T-helper 1 cell treated with Interleukin-12 subunit alpha and Interleukin-12 subunit beta and Interleukin-4 antibody, amounts not matched to agents 30 μg/mL and 1 μg/mL, for 36 hours (primary cell): Measurements from ENCODE around the gene KCNMB2.
"Not testable (repeated sequence)": the region's sequence is repeated elsewhere in the genome, so short reads cannot be mapped to it uniquely, and the experiment has no call there.

ENCODE experiments used
- H3K27ac Mint-ChIP-seq: one replicate; pipeline ENCODE4 v1.8.0; 2021; ENCODE audit warnings: mild to moderate bottlenecking, mixed read lengths
- H3K27me3 Mint-ChIP-seq: one replicate; pipeline ENCODE4 v1.8.0; 2021; ENCODE audit warnings: low read depth, mixed read lengths
- H3K36me3 Mint-ChIP-seq: one replicate; pipeline ENCODE4 v1.8.0; 2021; ENCODE audit warnings: low read depth, mixed read lengths
- H3K4me1 Mint-ChIP-seq: one replicate; pipeline ENCODE4 v1.8.0; 2021; ENCODE audit warnings: low read depth, mixed read lengths
- H3K4me3 Mint-ChIP-seq: one replicate; pipeline ENCODE4 v1.8.0; 2021; ENCODE audit warnings: mild to moderate bottlenecking, moderate library complexity, mixed read lengths
- H3K9me3 Mint-ChIP-seq: one replicate; pipeline ENCODE4 v1.8.0; 2021; ENCODE audit warnings: mixed read lengths

Gene KCNMB2

GRCh38 chr3:178537122-178537705 lies 978 bp downstream of the KCNMB2 start:
- Mint-ChIP-seq H3K27me3 (peaks cover 17% of the 10 kb centered on the region), H3K4me1 (no peaks in the 10 kb centered on the region), H3K36me3 (no peaks in the 10 kb centered on the region), H3K27ac (no peak overlapping the region), H3K9me3 (no peaks in the 10 kb centered on the region), H3K4me3 (no peak overlapping the region)

DNA sequence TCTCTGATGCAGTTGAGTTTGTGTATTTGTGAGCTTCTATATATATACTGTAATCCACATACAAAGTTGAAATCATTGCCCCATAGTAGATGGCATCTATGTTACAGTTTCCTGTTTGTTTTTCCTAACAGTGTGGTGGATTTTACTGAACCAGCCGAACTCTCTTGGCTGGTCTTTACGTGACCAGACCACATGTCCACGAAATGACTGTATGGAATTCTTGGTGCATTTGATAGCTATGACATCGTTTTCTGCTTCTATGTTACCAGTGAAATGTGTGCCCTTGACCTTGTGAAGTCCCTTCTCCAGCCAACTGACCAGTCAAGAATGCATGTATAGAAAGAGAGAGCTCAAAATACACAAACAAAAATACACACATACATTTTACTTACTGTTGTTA lies 1.8 kb downstream of the KCNMB2 start:
- Mint-ChIP-seq H3K27ac (no peak overlapping the region), H3K4me3 (no peak overlapping the region), H3K4me1 (no peaks in the 10 kb centered on the region), H3K9me3 (no peaks in the 10 kb centered on the region), H3K27me3 (peaks cover 17% of the 10 kb centered on the region), H3K36me3 (no peaks in the 10 kb centered on the region)

DNA sequence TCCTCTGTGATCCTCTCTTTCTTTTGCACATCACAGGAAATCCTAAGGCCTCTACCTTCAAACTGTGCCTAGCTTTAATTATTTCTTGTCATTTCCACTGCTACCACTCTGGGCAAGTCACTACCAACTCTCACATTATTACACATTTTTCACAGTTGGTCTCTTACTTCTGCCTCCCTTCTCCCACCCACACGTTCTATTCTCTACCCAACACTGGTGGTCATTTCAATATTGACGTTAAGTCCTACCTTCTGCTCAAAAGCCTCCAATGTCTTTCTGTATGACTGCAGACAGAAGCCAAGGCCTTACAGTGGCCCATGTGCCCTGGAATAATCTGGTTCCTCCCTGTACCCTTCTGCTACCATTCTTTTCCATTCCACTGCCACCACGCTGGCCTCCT lies 3.9 kb downstream of the KCNMB2 start:
- no peaks in the 10 kb centered on the region for H3K4me1 Mint-ChIP-seq
- H3K4me3 Mint-ChIP-seq: no peak overlapping the region
- no peaks in the 10 kb centered on the region for H3K36me3 Mint-ChIP-seq
- no peak overlapping the region for H3K27ac Mint-ChIP-seq
- H3K27me3 Mint-ChIP-seq: peaks cover 17% of the 10 kb centered on the region
- no peaks in the 10 kb centered on the region for H3K9me3 Mint-ChIP-seq

GRCh38 chr3:178545337-178545736 lies 9.1 kb downstream of the KCNMB2 start:
- Mint-ChIP-seq H3K27ac (no peak overlapping the region), H3K27me3 (no peaks in the 10 kb centered on the region), H3K4me3 (no peak overlapping the region), H3K4me1 (no peaks in the 10 kb centered on the region), H3K9me3 (no peaks in the 10 kb centered on the region), H3K36me3 (no peaks in the 10 kb centered on the region)

DNA sequence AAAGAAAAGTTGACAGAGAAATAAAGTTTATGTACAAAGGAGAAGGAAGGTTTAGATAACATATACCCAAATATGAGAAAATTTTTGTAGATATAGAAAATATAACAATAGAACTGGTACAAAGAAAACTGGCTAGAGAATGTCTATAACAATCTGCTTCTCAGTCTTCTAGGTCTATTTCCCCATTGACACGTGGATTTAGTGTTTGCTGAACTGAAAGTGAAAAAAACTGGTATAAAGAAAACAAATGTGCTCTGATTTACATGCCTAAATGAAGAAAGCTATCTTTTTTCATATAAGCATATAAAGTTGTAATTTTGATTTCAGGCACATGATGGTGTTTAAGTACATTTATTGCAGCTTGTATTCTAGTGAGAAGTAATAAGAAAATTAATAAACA lies 9.8 kb downstream of the KCNMB2 start:
- H3K27me3 Mint-ChIP-seq: no peaks in the 10 kb centered on the region
- H3K4me1 Mint-ChIP-seq: no peaks in the 10 kb centered on the region
- H3K9me3 Mint-ChIP-seq: no peaks in the 10 kb centered on the region
- no peak overlapping the region for H3K4me3 Mint-ChIP-seq
- no peaks in the 10 kb centered on the region for H3K36me3 Mint-ChIP-seq
- H3K27ac Mint-ChIP-seq: no peak overlapping the region

GRCh38 chr3:178549426-178549825 lies 13.2 kb downstream of the KCNMB2 start:
- H3K27ac Mint-ChIP-seq, H3K9me3 Mint-ChIP-seq, H3K4me1 Mint-ChIP-seq, H3K27me3 Mint-ChIP-seq, H3K36me3 Mint-ChIP-seq, H3K4me3 Mint-ChIP-seq: not testable (repeated sequence)

DNA sequence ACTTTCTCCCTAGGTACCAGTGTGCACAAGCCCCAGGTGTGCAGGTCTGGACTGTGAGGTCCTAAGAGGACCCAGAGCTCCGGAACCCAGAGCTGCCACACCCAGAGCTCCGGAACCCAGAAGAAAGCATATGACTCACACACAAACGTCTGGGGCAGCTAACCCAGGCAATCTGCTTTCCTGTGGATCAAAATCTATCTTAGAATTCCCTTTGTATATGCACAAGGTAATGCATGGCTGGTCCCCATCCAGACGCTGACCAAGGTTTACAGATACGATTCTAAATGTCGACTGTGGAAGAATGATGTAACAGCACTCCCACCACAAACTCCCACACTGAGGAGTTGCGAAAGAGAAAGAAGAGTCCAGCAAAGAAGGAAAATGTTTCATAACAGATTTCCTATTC lies 15.7 kb downstream of the KCNMB2 start:
- H3K4me3 Mint-ChIP-seq: no peak overlapping the region
- H3K9me3 Mint-ChIP-seq: no peaks in the 10 kb centered on the region
- H3K27me3 Mint-ChIP-seq: no peaks in the 10 kb centered on the region
- no peaks in the 10 kb centered on the region for H3K36me3 Mint-ChIP-seq
- no peak overlapping the region for H3K27ac Mint-ChIP-seq
- H3K4me1 Mint-ChIP-seq: no peaks in the 10 kb centered on the region

DNA sequence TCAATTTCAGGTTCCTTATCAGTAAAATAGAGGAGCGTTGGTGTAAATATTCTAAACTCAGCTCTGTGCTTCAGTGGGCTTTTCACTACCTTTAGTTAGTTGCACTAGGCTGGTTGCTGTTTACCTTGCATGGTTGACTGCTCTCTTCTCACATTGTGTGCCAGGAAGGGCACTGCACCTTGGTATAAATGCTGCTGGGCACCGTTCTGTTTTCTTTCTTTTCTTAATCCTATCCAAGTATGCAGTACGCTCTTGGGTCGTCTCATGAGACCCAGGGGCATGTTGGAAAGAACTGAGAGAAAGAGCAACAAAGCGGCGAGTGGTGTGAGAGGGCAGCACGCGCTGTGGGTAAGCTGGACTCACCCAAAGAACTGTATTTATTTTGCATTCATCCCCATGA lies 22.4 kb downstream of the KCNMB2 start:
- no peaks in the 10 kb centered on the region for H3K36me3 Mint-ChIP-seq
- no peaks in the 10 kb centered on the region for H3K9me3 Mint-ChIP-seq
- no peak overlapping the region for H3K4me3 Mint-ChIP-seq
- no peak overlapping the region for H3K27ac Mint-ChIP-seq
- H3K4me1 Mint-ChIP-seq: no peaks in the 10 kb centered on the region
- no peaks in the 10 kb centered on the region for H3K27me3 Mint-ChIP-seq

GRCh38 chr3:178560759-178561158 lies 24.5 kb downstream of the KCNMB2 start:
- Mint-ChIP-seq H3K4me1 (no peaks in the 10 kb centered on the region), H3K36me3 (no peaks in the 10 kb centered on the region), H3K27ac (no peak overlapping the region), H3K27me3 (no peaks in the 10 kb centered on the region), H3K4me3 (no peak overlapping the region), H3K9me3 (no peaks in the 10 kb centered on the region)

- H3K27ac Mint-ChIP-seq: no peak overlapping the region
- no peaks in the 10 kb centered on the region for H3K4me1 Mint-ChIP-seq
- no peaks in the 10 kb centered on the region for H3K9me3 Mint-ChIP-seq
- no peaks in the 10 kb centered on the region for H3K36me3 Mint-ChIP-seq
- no peak overlapping the region for H3K4me3 Mint-ChIP-seq
- H3K27me3 Mint-ChIP-seq: no peaks in the 10 kb centered on the region
Measured at GRCh38 chr3:178561239-178561638, 25.0 kb downstream of the KCNMB2 start.

DNA sequence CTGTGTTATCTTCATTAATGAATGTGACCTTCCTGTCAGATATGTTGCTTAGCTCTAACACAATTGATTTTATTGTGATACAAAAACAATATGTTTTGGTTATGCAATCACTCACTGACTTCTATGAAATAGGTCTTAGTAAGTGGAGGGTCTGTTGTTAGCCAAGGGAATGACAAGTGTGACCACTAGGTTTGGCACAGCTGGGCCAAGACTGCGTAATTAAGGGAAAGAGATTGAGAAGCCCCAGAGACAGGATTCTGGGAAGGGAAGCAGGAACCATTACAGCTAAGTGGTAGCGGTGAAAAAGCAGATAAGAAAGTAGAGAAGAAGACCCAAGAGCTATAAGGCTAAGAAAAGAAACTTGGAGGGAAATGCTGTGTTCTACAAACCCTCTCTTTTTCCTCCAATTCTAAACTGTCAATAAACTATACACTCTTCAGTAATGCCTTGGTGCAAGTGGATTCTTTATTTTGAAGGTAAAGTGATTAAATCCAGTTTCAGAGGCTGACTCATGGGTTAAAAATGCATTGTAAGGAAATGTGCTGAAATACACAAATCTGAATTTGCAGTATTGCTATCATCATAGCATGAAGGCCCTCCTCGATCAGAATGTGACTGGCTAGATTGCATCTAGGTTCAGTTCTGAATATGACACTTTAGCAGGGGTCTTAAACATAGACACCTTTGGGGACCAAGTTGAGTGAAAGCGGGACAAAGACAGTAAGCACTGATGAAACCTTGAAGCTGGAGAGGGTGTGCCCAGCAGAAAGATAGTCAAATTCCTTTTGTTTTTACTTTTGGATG lies 26.1 kb downstream of the KCNMB2 start:
- no peaks in the 10 kb centered on the region for H3K4me1 Mint-ChIP-seq
- no peaks in the 10 kb centered on the region for H3K27me3 Mint-ChIP-seq
- no peaks in the 10 kb centered on the region for H3K36me3 Mint-ChIP-seq
- no peak overlapping the region for H3K4me3 Mint-ChIP-seq
- no peak overlapping the region for H3K27ac Mint-ChIP-seq
- H3K9me3 Mint-ChIP-seq: no peaks in the 10 kb centered on the region

DNA sequence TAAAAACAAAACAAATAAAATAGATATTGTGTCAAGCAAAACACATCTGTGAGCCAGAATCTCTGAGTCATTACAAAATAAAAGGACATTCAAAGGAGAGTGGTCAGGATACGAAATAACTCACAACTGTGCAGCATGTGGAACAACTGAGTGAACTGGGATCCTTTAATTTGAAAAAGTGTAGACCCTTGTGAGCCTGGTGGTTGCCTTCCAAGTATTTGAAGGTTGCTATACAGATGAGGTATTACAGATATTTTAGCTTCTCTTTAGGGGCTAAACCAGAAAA lies 26.7 kb downstream of the KCNMB2 start:
- Mint-ChIP-seq H3K36me3 (no peaks in the 10 kb centered on the region), H3K4me3 (no peak overlapping the region), H3K27ac (no peak overlapping the region), H3K27me3 (no peaks in the 10 kb centered on the region), H3K4me1 (no peaks in the 10 kb centered on the region), H3K9me3 (no peaks in the 10 kb centered on the region)

DNA sequence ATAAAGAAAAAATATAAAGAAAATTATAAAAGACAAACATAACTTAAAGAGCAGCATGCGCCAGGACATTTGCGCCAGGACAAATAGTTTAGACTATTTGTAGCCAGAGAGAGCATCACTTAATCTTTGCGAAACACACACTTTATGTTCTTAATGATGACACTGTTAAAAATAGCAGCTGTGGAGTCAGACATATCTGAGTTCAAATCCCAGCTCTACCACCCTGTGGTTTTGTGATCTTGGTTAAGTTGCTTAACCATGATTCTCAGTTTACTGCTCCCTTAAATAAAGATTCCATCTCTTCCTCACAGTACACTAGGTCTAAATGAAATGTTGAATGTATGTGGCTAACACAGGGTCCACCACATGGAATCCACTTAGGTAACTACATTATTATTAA lies 31.4 kb downstream of the KCNMB2 start:
- H3K9me3 Mint-ChIP-seq: no peaks in the 10 kb centered on the region
- H3K27ac Mint-ChIP-seq: no peak overlapping the region
- H3K27me3 Mint-ChIP-seq: no peaks in the 10 kb centered on the region
- H3K4me1 Mint-ChIP-seq: no peaks in the 10 kb centered on the region
- H3K36me3 Mint-ChIP-seq: no peaks in the 10 kb centered on the region
- no peak overlapping the region for H3K4me3 Mint-ChIP-seq

DNA sequence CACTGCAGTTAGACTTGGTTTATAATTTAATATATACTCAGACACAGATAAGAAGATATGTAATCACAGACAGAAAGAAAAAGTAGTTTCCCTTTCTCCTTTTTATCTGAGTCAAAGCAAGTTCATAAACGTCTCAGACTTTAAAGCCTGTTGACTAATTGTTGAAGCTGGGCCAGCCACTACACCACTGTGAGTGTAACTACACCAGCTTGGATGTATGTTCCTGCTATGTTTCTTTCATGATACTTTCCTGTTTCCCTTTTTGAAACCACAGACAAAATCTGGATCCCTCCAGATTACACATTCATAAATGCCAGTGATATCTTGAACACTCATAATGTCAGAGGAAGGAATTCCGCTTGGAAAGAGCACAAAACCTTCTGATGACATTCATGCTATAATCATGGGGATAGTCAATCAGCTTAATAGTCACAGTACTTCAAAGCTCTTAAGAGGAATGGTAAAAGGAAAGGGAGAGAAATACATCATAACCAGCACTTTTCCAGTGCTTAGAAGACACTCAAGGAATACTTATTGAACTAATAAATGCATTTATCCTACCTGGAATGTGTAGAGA lies 32.0 kb downstream of the KCNMB2 start:
- no peak overlapping the region for H3K27ac Mint-ChIP-seq
- H3K4me3 Mint-ChIP-seq: no peak overlapping the region
- no peaks in the 10 kb centered on the region for H3K9me3 Mint-ChIP-seq
- H3K27me3 Mint-ChIP-seq: no peaks in the 10 kb centered on the region
- H3K4me1 Mint-ChIP-seq: no peaks in the 10 kb centered on the region
- no peaks in the 10 kb centered on the region for H3K36me3 Mint-ChIP-seq

DNA sequence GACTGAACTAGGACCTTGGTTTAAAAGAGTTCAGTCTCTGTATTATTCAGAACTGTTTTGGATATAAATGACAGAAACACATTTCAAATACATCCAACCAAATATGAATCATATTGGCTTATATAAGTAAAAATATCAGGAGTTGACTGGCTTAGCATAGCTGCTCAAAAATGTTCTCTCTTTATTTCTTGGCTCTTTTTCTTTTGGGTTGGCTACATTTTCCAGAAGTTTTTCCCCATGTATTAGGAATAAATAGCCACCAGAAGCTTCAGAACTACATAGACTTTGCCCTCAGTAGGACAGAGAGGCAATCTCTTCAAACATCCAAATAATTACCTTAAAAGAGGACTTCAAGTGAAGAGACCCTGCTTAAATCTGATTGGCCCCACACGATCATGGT lies 32.7 kb downstream of the KCNMB2 start:
- Mint-ChIP-seq H3K36me3 (no peaks in the 10 kb centered on the region), H3K27ac (no peak overlapping the region), H3K27me3 (no peaks in the 10 kb centered on the region), H3K4me1 (no peaks in the 10 kb centered on the region), H3K9me3 (no peaks in the 10 kb centered on the region), H3K4me3 (no peak overlapping the region)
